GM19240 (cell line): Measurements from ENCODE around the gene CETN2.
"Not testable (repeated sequence)": the region's sequence is repeated elsewhere in the genome, so short reads cannot be mapped to it uniquely, and the experiment has no call there.

Experiments
- DNase-seq: peaks from one replicate; pipeline ENCODE4 v3.0.0; 2011; ENCODE audit warnings: low spot score; ENCODE audit not compliant: insufficient read length

CETN2 gene

GRCh38 chrX:152830312-152831305 lies at the start of gene CETN2, which contains the start of gene NSDHL:
TSS of gene CETN2 (minus strand) at chrX:152830757. CDS start at chrX:152830710, 47 bp downstream.
TSS of gene NSDHL (plus strand) at chrX:152831063. CDS start at chrX:152846325, 15,262 bp downstream.
- DNase-seq, result peak; percentile 85

DNA sequence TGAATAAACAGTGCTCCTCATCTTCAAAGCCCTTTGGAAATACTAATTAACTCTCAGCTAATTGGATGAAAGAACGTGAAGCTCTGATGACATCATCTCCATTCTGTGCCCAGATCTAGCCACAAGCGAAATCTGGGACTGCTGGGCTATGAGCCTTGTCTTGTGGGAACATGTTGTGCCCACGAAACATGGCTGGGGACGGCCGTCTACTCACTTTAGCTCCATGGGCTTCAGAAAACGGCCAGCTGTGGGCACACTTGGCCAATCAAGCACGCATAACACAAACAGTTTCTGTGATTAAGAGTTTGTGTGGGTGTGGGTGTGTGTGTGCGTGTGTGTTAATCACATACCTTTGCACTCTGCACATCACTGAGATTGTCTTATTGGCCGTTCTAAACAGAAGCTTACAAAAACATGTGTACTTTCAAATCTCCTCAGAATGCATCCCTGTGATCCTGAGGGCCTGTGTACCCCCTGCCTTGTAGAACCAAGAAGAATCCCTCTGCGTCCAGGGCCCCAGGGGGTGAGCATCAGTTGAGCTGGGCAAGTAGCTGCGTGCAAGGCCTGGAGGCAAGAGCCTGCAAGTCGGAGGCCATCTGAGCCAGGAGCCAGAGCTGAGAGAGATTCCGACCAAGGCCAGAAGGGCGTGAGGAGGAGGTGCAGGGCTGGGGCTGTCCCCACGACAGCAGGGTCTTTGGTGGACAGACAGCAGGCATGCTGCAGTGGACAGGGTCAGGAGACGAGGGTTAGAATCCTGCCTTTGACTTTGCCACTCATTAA lies 48.6 kb upstream of the CETN2 start:
- no peak for DNase-seq

DNA sequence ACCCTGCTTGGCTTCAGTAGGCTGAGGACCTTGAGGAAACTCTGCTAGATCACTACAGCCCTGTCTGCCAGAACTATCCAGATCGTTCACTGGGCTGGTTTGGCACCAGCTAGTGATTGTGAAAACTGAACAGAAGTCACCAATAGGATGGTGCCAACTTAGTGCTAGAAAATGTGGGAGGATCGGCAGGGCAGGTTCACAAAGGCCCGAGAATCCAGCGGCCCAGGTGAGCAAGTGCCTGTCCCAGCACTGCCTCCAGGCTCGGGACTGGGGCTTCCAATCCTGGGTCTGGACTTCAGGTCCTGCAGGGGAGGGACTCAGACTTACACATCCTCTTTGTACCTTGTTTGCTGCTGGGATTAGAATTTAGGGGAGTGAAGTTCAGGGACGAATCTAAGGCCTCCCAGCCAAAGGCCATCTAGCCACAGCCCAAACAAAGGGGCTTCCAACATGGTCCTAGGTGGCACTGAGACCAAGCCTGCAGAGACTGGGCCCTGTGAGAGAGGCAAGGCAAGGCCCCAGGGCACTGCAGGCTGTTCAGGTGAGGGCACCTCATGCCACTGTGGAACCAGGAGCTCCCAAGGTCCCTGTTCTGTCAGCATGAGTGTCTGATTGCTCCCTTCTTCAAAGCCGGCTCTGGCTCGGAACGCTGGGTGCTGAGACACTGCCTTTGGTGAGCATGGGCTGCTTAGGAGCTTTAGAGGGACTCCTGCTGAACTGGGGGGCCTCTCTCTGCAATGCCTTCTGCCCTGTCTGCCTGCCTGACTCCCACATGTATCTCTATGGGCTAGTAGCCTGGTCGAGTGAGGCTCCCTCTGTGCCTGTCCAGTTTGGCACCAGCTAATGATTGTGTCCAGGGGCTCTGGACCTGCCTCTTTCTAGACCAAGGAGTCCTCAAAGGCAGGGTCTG lies 46.6 kb upstream of the CETN2 start:
- no peak for DNase-seq

GRCh38 chrX:152873361-152873760 lies 42.8 kb upstream of the CETN2 start:
- DNase-seq, result no peak

DNA sequence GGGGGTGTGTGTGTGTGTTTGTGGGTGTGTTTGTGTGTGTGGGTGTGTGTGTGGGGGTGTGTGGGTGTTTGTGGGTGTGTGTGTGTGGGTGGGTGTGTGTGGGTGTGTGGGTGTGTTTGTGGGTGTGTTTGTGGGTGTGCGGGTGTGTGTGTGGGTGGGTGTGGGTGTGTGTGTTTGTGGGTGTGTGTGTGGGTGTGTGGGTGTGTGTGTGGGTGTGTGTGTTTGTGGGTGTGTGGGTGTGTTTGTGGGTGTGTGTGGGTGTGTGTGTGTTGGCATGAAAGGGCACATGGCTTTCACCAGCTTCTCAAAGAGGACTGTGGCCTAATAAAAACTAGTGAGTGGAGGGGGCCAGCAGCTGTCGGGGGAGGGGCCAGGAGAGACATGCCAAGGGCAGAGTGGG lies 42.0 kb upstream of the CETN2 start:
- DNase-seq, result no peak

DNA sequence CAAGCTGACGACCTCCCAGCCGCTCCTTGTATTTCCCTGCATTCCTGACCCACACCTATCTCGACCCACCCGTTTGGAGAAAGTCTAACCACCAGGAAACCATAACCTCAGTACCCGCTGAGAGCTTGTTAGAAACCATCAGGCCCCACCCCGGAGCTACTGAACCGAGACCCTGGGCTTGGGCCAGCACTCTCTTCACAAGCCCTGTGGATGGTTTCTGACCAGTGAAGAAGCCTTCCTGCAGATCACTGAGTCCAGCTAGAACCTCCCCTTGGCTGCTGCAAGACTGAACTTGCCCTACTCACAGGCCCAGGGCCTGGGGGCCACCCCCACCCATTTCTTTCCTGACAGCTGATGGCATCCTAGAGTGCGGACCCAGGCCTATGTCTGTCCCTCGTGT lies 40.7 kb upstream of the CETN2 start:
- DNase-seq, result no peak

- no peak for DNase-seq
Measured at GRCh38 chrX:152869972-152870371, 39.4 kb upstream of the CETN2 start.

- no peak for DNase-seq
Measured at GRCh38 chrX:152866386-152866785, 35.8 kb upstream of the CETN2 start.

DNA sequence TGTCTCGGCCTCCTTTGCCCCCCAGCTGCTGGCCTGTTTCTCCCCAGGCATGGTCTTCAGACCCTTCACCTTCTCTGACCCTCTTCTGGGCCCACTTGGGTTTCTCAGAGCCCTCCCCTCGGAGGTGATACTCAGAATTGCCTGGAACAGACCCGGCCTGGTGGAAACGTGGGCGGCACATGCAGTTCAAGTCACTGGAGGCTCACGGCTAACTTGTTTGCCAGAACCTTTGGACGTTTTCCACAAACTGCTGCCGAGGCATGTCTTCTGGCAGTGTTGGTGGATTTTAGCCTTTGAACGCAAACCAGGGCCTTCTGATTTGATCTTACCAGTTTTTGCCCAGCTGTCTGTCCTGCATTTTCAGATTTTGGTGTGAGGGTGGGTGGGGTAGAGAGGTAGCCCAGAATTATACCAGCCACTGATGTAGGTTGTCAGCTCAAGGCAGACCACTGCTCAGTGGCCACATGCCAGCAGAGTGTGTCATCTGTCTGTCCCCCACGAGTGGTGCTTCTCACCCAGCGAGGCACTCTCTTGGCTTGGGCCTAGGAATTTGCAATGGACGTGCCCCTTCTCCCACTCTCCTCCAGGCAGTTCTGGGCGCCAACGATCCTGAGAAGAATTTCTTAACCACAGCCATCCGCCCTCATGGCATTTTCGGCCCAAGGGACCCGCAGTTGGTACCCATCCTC lies 34.8 kb upstream of the CETN2 start:
- no peak for DNase-seq

DNA sequence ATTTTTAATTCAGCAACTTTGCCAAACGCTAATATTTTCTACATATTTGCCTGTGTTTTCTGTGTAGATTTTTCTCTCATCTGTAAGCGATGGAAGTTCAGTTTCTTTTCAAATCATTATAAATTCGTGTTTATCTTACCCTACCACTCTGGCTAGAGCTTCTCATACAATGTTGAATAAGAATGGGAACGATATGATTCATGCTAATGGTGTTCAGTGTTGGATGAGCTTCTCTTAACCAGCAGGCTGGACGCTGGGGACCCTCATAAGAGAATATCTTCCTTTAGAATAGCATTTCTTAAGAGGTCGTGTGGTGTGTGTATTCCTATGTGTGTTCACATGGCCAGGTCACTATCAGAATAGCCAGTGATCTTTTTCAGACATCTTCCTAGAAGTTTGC lies 31.3 kb upstream of the CETN2 start:
- DNase-seq, result no peak

DNA sequence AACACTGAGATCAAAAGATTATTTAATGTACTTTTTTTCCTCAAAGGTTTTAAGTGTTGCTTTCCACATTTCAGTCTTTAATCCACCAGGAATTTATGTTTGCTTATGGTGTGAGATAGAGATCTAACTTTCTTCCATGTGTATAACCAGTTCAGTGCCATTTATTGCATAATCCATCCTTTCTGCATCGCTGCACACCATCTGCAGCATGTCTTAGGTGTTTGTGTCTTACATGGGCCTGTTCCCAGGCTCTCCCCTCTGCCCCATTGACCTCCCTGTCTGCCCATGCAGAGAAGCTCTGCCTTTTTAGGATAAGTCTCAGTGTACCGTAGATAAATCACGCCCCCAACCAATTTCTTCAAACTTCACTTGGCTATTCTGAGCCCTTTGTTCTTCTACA lies 30.6 kb upstream of the CETN2 start:
- DNase-seq, result no peak

DNA sequence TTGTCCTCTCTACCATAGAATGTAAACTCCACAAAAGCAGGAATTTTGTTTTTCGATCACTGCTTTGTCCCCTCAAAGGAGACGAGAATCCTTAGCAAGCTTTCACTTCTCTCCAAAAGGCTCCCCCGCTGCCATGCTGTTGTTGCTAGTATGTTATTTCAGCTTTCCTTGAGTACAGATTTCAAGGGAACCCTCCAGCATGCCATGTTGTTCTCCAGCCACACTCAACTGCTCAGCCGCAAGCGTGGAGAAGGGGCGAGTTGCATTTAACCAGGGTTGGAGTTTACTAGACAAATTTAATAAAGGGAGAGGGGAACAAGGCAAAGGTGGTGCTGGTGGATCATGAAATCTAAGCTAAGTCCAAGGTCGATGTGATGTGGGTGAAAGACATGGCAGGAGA lies 23.4 kb upstream of the CETN2 start:
- no peak for DNase-seq

- no peak for DNase-seq
Measured at GRCh38 chrX:152850465-152850864, 19.9 kb upstream of the CETN2 start.

DNA sequence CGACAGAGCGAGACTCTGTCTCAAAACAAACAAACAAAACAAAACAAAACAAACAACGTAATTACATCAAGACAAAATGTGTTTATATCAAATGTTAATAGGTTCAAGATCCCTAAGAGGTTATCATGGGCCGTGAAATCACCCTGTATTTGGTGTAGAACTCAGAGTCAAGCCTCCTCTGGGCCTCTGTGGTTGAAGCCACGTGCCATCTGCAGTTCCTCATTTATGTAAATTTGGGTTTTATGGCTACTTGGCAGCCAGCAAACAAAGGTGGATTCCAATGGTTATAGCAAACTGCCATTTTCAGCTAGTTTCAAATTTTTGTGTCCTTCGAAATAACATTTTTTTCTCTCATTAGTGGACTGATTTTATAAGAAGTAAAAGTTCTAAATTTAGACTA lies 16.7 kb upstream of the CETN2 start:
- DNase-seq, result no peak

DNA sequence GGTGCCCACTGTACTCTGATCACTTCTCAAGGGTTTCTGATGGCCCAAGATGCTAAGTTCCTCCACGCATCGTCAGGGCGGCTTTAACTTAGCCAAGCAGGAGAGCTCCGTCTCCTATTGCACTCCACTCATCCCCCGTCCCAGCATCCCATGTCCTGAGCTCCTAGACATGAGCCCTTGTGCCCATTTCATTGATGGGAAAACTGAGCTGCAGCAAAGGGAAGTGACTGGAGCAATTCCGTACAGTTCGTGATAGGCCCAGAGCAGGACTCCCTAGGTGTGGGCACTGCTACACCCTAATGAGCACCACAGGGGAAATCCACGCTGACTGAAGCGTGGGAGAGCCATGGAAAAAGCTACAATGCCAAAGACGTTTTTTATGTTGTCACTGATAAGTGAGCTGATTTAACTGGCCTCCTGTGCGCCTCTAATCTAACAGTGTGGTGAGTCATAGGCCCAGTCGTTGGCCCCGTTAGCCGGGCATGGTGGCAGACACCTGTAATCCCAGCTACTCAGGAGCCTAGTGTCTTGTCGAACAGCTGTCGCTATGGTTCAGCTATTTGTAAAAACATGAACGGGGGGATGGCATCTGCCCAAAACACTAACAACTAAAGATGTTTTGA lies 15.2 kb upstream of the CETN2 start:
- no peak for DNase-seq

GRCh38 chrX:152844256-152844655 lies 13.7 kb upstream of the CETN2 start:
- no peak for DNase-seq

DNA sequence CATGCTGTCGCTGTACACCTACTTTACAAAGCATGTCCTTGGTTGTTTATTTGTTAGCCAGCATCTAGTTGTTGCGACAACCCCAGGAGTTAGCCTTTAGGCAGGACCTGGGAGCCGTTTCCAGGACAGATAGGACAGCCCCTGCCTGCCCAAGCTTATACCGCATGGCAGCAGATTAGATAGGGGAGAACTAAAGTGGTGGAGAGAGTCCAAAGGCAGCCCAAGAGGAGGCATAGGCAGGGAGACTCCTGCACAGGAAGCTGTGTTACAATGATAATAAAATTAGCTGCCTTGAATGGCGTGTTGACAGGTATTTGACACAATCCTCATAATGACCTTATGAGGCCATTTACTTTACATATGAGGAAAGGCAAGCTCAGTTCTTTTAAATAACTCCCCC lies 13.3 kb upstream of the CETN2 start:
- no peak for DNase-seq

GRCh38 chrX:152842772-152843338 lies 12.3 kb upstream of the CETN2 start:
- DNase-seq, result no peak

DNA sequence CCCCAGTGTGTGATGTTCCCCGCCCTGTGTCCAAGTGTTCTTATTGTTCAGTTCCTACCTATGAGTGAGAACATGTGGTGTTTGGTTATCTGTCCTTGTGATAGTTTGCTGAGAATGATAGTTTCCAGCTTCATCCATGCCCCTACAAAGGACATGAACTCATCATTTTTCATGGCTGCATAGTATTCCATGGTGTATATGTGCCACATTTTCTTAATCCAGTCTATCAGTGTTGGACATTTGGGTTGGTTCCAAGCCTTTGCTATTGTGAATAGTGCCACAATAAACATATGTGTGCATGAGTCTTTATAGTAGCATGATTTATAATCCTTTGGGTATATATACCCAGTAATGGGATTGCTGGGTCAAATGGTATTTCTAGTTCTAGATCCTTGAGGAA lies 4.9 kb upstream of the CETN2 start:
- not testable (repeated sequence) for DNase-seq

DNA sequence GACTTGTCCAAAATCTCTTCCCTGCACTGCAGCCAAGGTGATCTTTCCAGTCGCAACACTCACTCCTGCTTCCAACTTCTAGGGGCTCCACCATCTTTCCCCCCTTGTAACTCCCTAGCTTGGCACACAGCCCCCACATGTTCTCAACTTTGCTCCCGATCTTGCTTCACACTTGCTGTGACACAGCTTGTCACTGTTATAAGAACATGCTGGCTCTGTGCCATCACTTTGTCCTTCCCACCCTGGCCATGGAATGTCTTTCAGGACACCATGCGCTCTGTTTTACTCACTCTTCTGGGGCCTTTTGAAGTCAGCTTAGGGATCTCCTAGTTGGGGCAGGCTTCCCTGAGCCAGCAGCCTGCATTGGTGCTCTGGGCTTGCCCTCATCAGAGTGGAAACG lies 2.8 kb upstream of the CETN2 start:
- no peak for DNase-seq
